PC-9 (cell line): Measurements from ENCODE around the gene SLC18B1.

ENCODE experiments used
- CTCF ChIP-seq: fragments of 200-600 bp; sonication (generic); conservative IDR thresholded peaks from 2 replicates; pipeline ENCODE4 v1.6.1; 2017; ENCODE audit warnings: mixed run types, antibody characterized with exemption, mild to moderate bottlenecking, moderate library complexity
- EZH2 ChIP-seq: fragments of 200-600 bp; sonication (generic); IDR thresholded peaks from 2 replicates; pipeline ENCODE4 v1.8.0; 2017; ENCODE audit warnings: antibody characterized with exemption, low read depth

- TF ChIP-seq EZH2 (no peak), CTCF (no peak)
Observed at GRCh38 chr6:132765560-132765959, 32.9 kb downstream of the SLC18B1 start.
